SK-N-SH (cell line): ENCODE results near the gene RAD51B. TPM values are rescaled to one million over a fixed set of nuclear protein-coding genes. Genes with fewer than 3 reads are reported as not detected.

Experiments
- CTCF ChIA-PET: fragments of 300-600, 350-600 bp; formaldehyde crosslinking; extraction: SDS; loops from one replicate; lab custom pipeline; 2021; lab: Yijun Ruan, JAX
- POLR2A ChIA-PET: fragments of 350-600 bp; sonication (Branson Sonifier 250); formaldehyde crosslinking; extraction: SDS; loops from one replicate; lab custom pipeline; 2020; ENCODE audit warnings: antibody characterized with exemption, inconsistent platforms; lab: Yijun Ruan, JAX
- DNase-seq: peaks from one replicate; pipeline ENCODE4 v3.0.0; 2012
- H2AFZ ChIP-seq: fragments of 200-600 bp; sonication (generic); 2 replicates; pipeline ENCODE4 v1.8.1; 2016; ENCODE audit warnings: antibody characterized with exemption, mild to moderate bottlenecking, low read depth
- H3F3A ChIP-seq: fragments of 200-600 bp; sonication (generic); replicated peaks from 2 replicates; pipeline ENCODE3; 2016; ENCODE audit warnings: antibody characterized with exemption, mild to moderate bottlenecking; ENCODE audit not compliant: insufficient read depth
- H3K27ac ChIP-seq, 2 experiments: fragments of 200-500 bp in 1 of 2; fragments of 200-600 bp in 1 of 2; sonication (Bioruptor generic) in 1 of 2; sonication (generic), shearing (Covaris generic) in 1 of 2; 2 replicates each; pipeline versions ENCODE4 v1.5.1 to v1.6.1; 2014 to 2016; ENCODE audit warnings: low read depth in 2 of 2, inconsistent platforms in 1 of 2, low read length in 1 of 2, mild to moderate bottlenecking in 1 of 2, mixed read lengths in 1 of 2
- H3K27me3 ChIP-seq: fragments of 200-600 bp; sonication (generic), shearing (Covaris generic); 2 replicates; pipeline ENCODE4 v1.6.1; 2016; ENCODE audit warnings: mixed run types; ENCODE audit not compliant: insufficient read depth
- H3K36me3 ChIP-seq, 2 experiments: fragments of 200-500 bp in 1 of 2; fragments of 200-600 bp in 1 of 2; sonication (Bioruptor generic) in 1 of 2; sonication (generic) in 1 of 2; replicated peaks in 1 of 2; 2 replicates each; pipeline versions ENCODE3 to v1.5.1; 2014 to 2016; ENCODE audit warnings: low read length in 1 of 2, mild to moderate bottlenecking in 1 of 2; ENCODE audit not compliant: insufficient read depth in 2 of 2, control insufficient read depth in 1 of 2
- H3K4me1 ChIP-seq, 2 experiments: fragments of 200-500 bp in 1 of 2; fragments of 200-600 bp in 1 of 2; sonication (Bioruptor generic) in 1 of 2; sonication (generic), shearing (Covaris generic) in 1 of 2; 2 replicates each; pipeline versions ENCODE4 v1.5.1 to v1.6.1; 2014 to 2016; ENCODE audit warnings: low read depth in 1 of 2, low read length in 1 of 2, mixed run types in 1 of 2; ENCODE audit not compliant: insufficient read depth in 2 of 2, control insufficient read depth in 1 of 2
- H3K4me2 ChIP-seq: fragments of 200-600 bp; sonication (generic), shearing (Covaris generic); 2 replicates; pipeline ENCODE4 v1.6.1; 2017; ENCODE audit warnings: mixed run types
- H3K4me3 ChIP-seq, 2 experiments: fragments of 200-500 bp in 1 of 2; fragments of 200-600 bp in 1 of 2; sonication (Bioruptor generic) in 1 of 2; sonication (generic), shearing (Covaris generic) in 1 of 2; 2 replicates each; pipeline versions ENCODE4 v1.5.1 to v1.8.1; 2014 to 2016; ENCODE audit warnings: low read depth in 2 of 2, inconsistent platforms in 1 of 2, low read length in 1 of 2, mild to moderate bottlenecking in 1 of 2, mixed read lengths in 1 of 2, moderate library complexity in 1 of 2
- H3K79me2 ChIP-seq: fragments of 200-600 bp; sonication (generic); 2 replicates; pipeline ENCODE4 v1.8.1; 2017; ENCODE audit warnings: mild to moderate bottlenecking; ENCODE audit not compliant: insufficient read depth
- H3K9ac ChIP-seq: fragments of 200-600 bp; sonication (generic); 2 replicates; pipeline ENCODE4 v1.6.1; 2017; ENCODE audit warnings: mixed run types
- H3K9me2 ChIP-seq: fragments of 200-600 bp; sonication (generic); 2 replicates; pipeline ENCODE4 v1.6.1; 2017; ENCODE audit warnings: mixed run types
- H3K9me3 ChIP-seq: fragments of 200-600 bp; sonication (generic); 2 replicates; pipeline ENCODE4 v1.6.1; 2017; ENCODE audit warnings: mixed run types, mild to moderate bottlenecking, moderate library complexity
- H4K20me1 ChIP-seq: fragments of 200-600 bp; sonication (generic); 2 replicates; pipeline ENCODE4 v1.6.1; 2017; ENCODE audit warnings: mild to moderate bottlenecking, mixed run types; ENCODE audit not compliant: insufficient read depth
- CHD2 ChIP-seq: fragments of 150-350 bp; IDR thresholded peaks from 2 replicates; pipeline ENCODE4 v1.6.1; 2018; ENCODE audit warnings: low read length; ENCODE audit not compliant: partially characterized antibody
- EZH2phosphoT487 ChIP-seq: fragments of 200-600 bp; sonication (generic); IDR thresholded peaks from 2 replicates; pipeline ENCODE4 v1.6.1; 2017; ENCODE audit warnings: low read depth, mixed run types, mild to moderate bottlenecking, antibody characterized with exemption, moderate library complexity, borderline replicate concordance
- FOSL2 ChIP-seq: IDR thresholded peaks from 2 replicates; pipeline ENCODE4 v1.4.0; 2012; ENCODE audit warnings: low read depth, mild to moderate bottlenecking, moderate library complexity, borderline replicate concordance
- FOXJ3 ChIP-seq: sonication (generic); formaldehyde crosslinking; IDR thresholded peaks from 2 replicates; pipeline ENCODE4 v1.5.1; 2020; ENCODE audit warnings: mild to moderate bottlenecking, missing genetic modification reagents
- MEF2A ChIP-seq: IDR thresholded peaks from 2 replicates; pipeline ENCODE4 v1.4.0; 2012; ENCODE audit warnings: low read depth, borderline replicate concordance
- MXI1 ChIP-seq: IDR thresholded peaks from 2 replicates; pipeline ENCODE4 v1.6.1; 2012; ENCODE audit warnings: mild to moderate bottlenecking, low read depth, low read length, improper control_type of control experiment
- NFIC ChIP-seq: IDR thresholded peaks from 2 replicates; pipeline ENCODE4 v1.4.0; 2012; ENCODE audit warnings: borderline replicate concordance
- PBX3 ChIP-seq: IDR thresholded peaks from 2 replicates; pipeline ENCODE4; 2012
- POLR2AphosphoS5 ChIP-seq: IDR thresholded peaks from 2 replicates; pipeline ENCODE4 v1.6.1; 2012; ENCODE audit warnings: low read depth, low read length
- RCOR1 ChIP-seq: fragments of 150-350 bp; IDR thresholded peaks from 2 replicates; pipeline ENCODE4 v1.6.1; 2017; ENCODE audit warnings: antibody characterized with exemption, low read length
- REST ChIP-seq: IDR thresholded peaks from 2 replicates; pipeline ENCODE4 v1.6.1; 2012; ENCODE audit warnings: mild to moderate bottlenecking, low read depth, low read length, moderate library complexity
- SIN3A ChIP-seq: IDR thresholded peaks from 2 replicates; pipeline ENCODE4 v1.6.1; 2012; ENCODE audit warnings: low read depth, mild to moderate bottlenecking, low read length, moderate library complexity, borderline replicate concordance
- TAF1 ChIP-seq: IDR thresholded peaks from 2 replicates; pipeline ENCODE4 v1.6.1; 2012; ENCODE audit warnings: low read depth, mild to moderate bottlenecking, low read length, moderate library complexity, borderline replicate concordance
- TEAD4 ChIP-seq: IDR thresholded peaks from 2 replicates; pipeline ENCODE4 v1.4.0; 2012; ENCODE audit warnings: mild to moderate bottlenecking, borderline replicate concordance; ENCODE audit not compliant: insufficient read depth
- USF1 ChIP-seq: IDR thresholded peaks from 2 replicates; pipeline ENCODE4 v1.4.0; 2012; ENCODE audit warnings: low read depth, borderline replicate concordance
- USF2 ChIP-seq: fragments of 150-350 bp; IDR thresholded peaks from 2 replicates; pipeline ENCODE4 v1.6.1; 2017; ENCODE audit warnings: antibody characterized with exemption, low read length, low read depth, borderline replicate concordance
- YY1 ChIP-seq: IDR thresholded peaks from 2 replicates; pipeline ENCODE4 v1.4.0; 2012; ENCODE audit warnings: low read depth, mild to moderate bottlenecking
- ZBTB33 ChIP-seq: IDR thresholded peaks from 2 replicates; pipeline ENCODE4 v1.4.0; 2012; ENCODE audit warnings: low read depth, borderline replicate concordance
- WGBS: methylation state at CpG from one replicate; pipeline ENCODE4 v1.1.6; 2017; ENCODE audit warnings: low lambda C conversion rate; 5-methylcytosine and 5-hydroxymethylcytosine counted together
- polyA plus RNA-seq, 3 experiments: library from polyadenylated mRNA; depleted of rRNA; stranded (reverse); fragments of >200 nt; gene quantifications; 2 replicates each; pipeline ENCODE4 v1.2.3, GENCODE V29; 2012

The RAD51B gene
- polyA plus RNA-seq, 1 of the 3 experiments (the other 2 are of a cell fraction), result 6.0 TPM

- H3K79me2 ChIP-seq, result no peaks in the 10 kb centered on the region
- no peak overlapping the region for H2AFZ ChIP-seq
- H3K9ac ChIP-seq, result no peak overlapping the region
- no peak for DNase-seq
- no peaks in the 10 kb centered on the region for H3K36me3 ChIP-seq
- H3K9me2 ChIP-seq, result no peaks in the 10 kb centered on the region
- CTCF ChIA-PET, result no interaction called here
- POLR2A ChIA-PET, result no interaction called here
- no peak overlapping the region for H3K4me2 ChIP-seq
- no peak overlapping the region for H3K27ac ChIP-seq
- WGBS, result 96% methylated on average over 3 of the region's 3 CpGs
- peaks cover 0 to 4% of the 10 kb centered on the region in 2 experiments; a peak in 2 of 4 replicates for H3K4me1 ChIP-seq
- no peaks in the 10 kb centered on the region for H3K9me3 ChIP-seq
- no peak overlapping the region for H3K4me3 ChIP-seq
- H3F3A ChIP-seq, result peaks cover 10% of the 10 kb centered on the region
- TF ChIP-seq MXI1 (no peak), NFIC (no peak), TEAD4 (no peak), FOXJ3 (CRISPR knock-in tag) (no peak), EZH2phosphoT487 (no peak)
- no peaks in the 10 kb centered on the region for H4K20me1 ChIP-seq
- no peaks in the 10 kb centered on the region for H3K27me3 ChIP-seq
These were observed 171.0 kb downstream of the RAD51B start for GRCh38 chr14:67990576-67990975.

GRCh38 chr14:67994531-67994930 lies 175.0 kb downstream of the RAD51B start:
- DNase-seq, result no peak

More at GRCh38 chr14:67994531-67994930, 175.0 kb downstream of the RAD51B start:
- no peak overlapping the region for H3K4me3 ChIP-seq
- no peak overlapping the region for H3K4me2 ChIP-seq
- CTCF ChIA-PET, result interaction anchor here (0.9 to 1.3 kb wide), 3 partner anchors 15 to 830 kb away, joined by 3 to 4 read pairs (median 3); no protein-coding TSS in a partner anchor
- no peak overlapping the region for H2AFZ ChIP-seq
- H3K9me2 ChIP-seq, result no peaks in the 10 kb centered on the region
- no peaks in the 10 kb centered on the region for H3K9me3 ChIP-seq
- no peaks in the 10 kb centered on the region for H3K27me3 ChIP-seq
- no peaks in the 10 kb centered on the region for H3F3A ChIP-seq
- H3K36me3 ChIP-seq, result no peaks in the 10 kb centered on the region
- H3K9ac ChIP-seq, result no peak overlapping the region
- H3K4me1 ChIP-seq, result peaks cover 0 to 2% of the 10 kb centered on the region in 2 experiments; a peak in 2 of 4 replicates
- no peaks in the 10 kb centered on the region for H4K20me1 ChIP-seq
- POLR2A ChIA-PET, result no interaction called here
- H3K79me2 ChIP-seq, result no peaks in the 10 kb centered on the region
- TF ChIP-seq USF2 (no peak), MXI1 (no peak), ZBTB33 (no peak), TAF1 (no peak), REST (no peak), RCOR1 (no peak), CHD2 (no peak), USF1 (no peak), YY1 (no peak), POLR2AphosphoS5 (no peak), FOSL2 (no peak), SIN3A (no peak), MEF2A (no peak), PBX3 (no peak)
- no peak overlapping the region for H3K27ac ChIP-seq
